T-cell (primary cell): Measurements from ENCODE around the gene LSMEM2. TPM values are rescaled to one million over a fixed set of nuclear protein-coding genes. Genes with fewer than 3 reads are reported as not detected.
A peak's percentile ranks its signal among the peaks of the same experiment; 100 is the strongest.

Source experiments
- ATAC-seq, 4 experiments: fragments of 200-7000 bp in 3 of 4; fragments of 150-1000 bp in 1 of 4; cut with Tn5 transposase; replicated peaks in 1 of 4; 1 replicate in 3 of 4; 2 replicates in 1 of 4; pipeline ENCODE4 v1.10.0; 2021; ENCODE audit warnings: moderate library complexity in 3 of 4, mild to moderate bottlenecking in 2 of 4, moderate number of reproducible peaks in 1 of 4
- CTCF ChIA-PET, 2 donors: fragments of 300-600 bp; sonication (Branson Sonifier 250); formaldehyde crosslinking; loops; one replicate each; lab custom pipeline; 2022; ENCODE audit warnings: antibody characterized with exemption in 2 of 2; lab: Charles Lee
- POLR2A ChIA-PET, 2 donors: fragments of 300-600 bp; sonication (Branson Sonifier 250); formaldehyde crosslinking; loops; one replicate each; lab custom pipeline; 2022; ENCODE audit warnings: antibody characterized with exemption in 2 of 2; lab: Charles Lee
- DNase-seq, 35 experiments: peaks; one replicate each; pipeline versions ENCODE4 v3.0.0 to v3.0.0-alpha.2; 2013 to 2023
- H3K27ac ChIP-seq: one replicate; pipeline ENCODE4 v1.5.1; 2013; ENCODE audit warnings: low read length
- H3K27me3 ChIP-seq, 2 experiments: replicated peaks in 1 of 2; 1 replicate in 1 of 2; 2 replicates in 1 of 2; pipeline versions ENCODE4 v1.6.1 to v1.7.0; 2013; ENCODE audit warnings: low read length in 1 of 2, mixed read lengths in 1 of 2; ENCODE audit not compliant: control insufficient read depth in 2 of 2, insufficient read depth in 2 of 2; ENCODE audit errors: extremely low read depth in 1 of 2
- H3K36me3 ChIP-seq, 2 donors: 1 replicate in 1 of 2; 2 replicates in 1 of 2; pipeline versions ENCODE4 v1.6.1 to v1.7.0; 2013; ENCODE audit warnings: low read length in 1 of 2; ENCODE audit not compliant: control insufficient read depth in 2 of 2, insufficient read depth in 1 of 2; ENCODE audit errors: extremely low read depth in 1 of 2
- H3K4me1 ChIP-seq, 2 experiments: 1 replicate in 1 of 2; 2 replicates in 1 of 2; pipeline versions ENCODE4 v1.6.1 to v1.7.0; 2013; ENCODE audit warnings: low read length in 2 of 2, mixed read lengths in 1 of 2; ENCODE audit not compliant: insufficient read depth in 2 of 2, control insufficient read depth in 1 of 2; ENCODE audit errors: extremely low read depth in 1 of 2
- H3K4me3 ChIP-seq, 2 donors: 1 replicate in 1 of 2; 2 replicates in 1 of 2; pipeline versions ENCODE4 v1.5.1 to v1.7.0; 2013; ENCODE audit warnings: mild to moderate bottlenecking in 2 of 2, low read length in 1 of 2, moderate library complexity in 1 of 2; ENCODE audit not compliant: control insufficient read depth in 1 of 2; ENCODE audit errors: extremely low read depth in 1 of 2
- H3K9me3 ChIP-seq: 2 replicates; pipeline ENCODE4 v1.7.0; 2013
- H3K27ac Mint-ChIP-seq, 2 donors: one replicate each; pipeline ENCODE4 v1.8.0; 2020 to 2021; ENCODE audit warnings: mild to moderate bottlenecking in 2 of 2, mixed read lengths in 2 of 2
- H3K27me3 Mint-ChIP-seq, 2 donors: one replicate each; pipeline ENCODE4 v1.8.0; 2021 to 2022; ENCODE audit warnings: mixed read lengths in 2 of 2
- H3K36me3 Mint-ChIP-seq: one replicate; pipeline ENCODE4 v1.8.0; 2021; ENCODE audit warnings: mixed read lengths
- H3K4me1 Mint-ChIP-seq, 3 donors: one replicate each; pipeline ENCODE4 v1.8.0; 2020 to 2022; ENCODE audit warnings: mixed read lengths in 3 of 3, mild to moderate bottlenecking in 1 of 3
- H3K4me3 Mint-ChIP-seq, 3 donors: one replicate each; pipeline ENCODE4 v1.8.0; 2020 to 2022; ENCODE audit warnings: mild to moderate bottlenecking in 3 of 3, mixed read lengths in 3 of 3, moderate library complexity in 3 of 3
- H3K9me3 Mint-ChIP-seq, 3 donors: one replicate each; pipeline ENCODE4 v1.8.0; 2020 to 2022; ENCODE audit warnings: mixed read lengths in 3 of 3
- WGBS: methylation state at CpG from one replicate; pipeline ENCODE4 v1.1.5; 2013; ENCODE audit warnings: missing lambda C conversion rate; ENCODE audit not compliant: insufficient coverage; 5-methylcytosine and 5-hydroxymethylcytosine counted together
- total RNA-seq, 35 experiments: library from RNA in 6 of 35; stranded (reverse) in 6 of 35; fragments of 120-200 nt in 1 of 35; gene quantifications; one replicate each; pipeline versions ENCODE4 v1.2.1 to v1.2.4 and lab custom pipeline; 2013 to 2026

LSMEM2 gene
- total RNA-seq, 5 donors from 2014 or later (not counting 1 experiment from before 2014, with no cell fraction given) = not detected

GRCh38 chr3:50255251-50255615 lies 23.7 kb upstream of the LSMEM2 start:
- no peak for DNase-seq
- ATAC-seq = no peak
- H3K9me3 Mint-ChIP-seq = no peaks in the 10 kb centered on the region
- 98% methylated on average over 7 of the region's 9 CpGs for WGBS
- no peak overlapping the region for H3K27ac ChIP-seq
- no peaks in the 10 kb centered on the region for H3K9me3 ChIP-seq
- H3K4me3 ChIP-seq = no peak overlapping the region
- no peaks in the 10 kb centered on the region for H3K27me3 ChIP-seq
- CTCF ChIA-PET = no interaction called here
- H3K4me1 ChIP-seq = peaks cover 2 to 45% of the 10 kb centered on the region in 2 experiments
- POLR2A ChIA-PET = interaction anchor here in 1 of 2 donors (0.7 kb wide), 1 partner anchor 26 kb away, joined by 8 read pairs; no protein-coding TSS in a partner anchor
- no peak overlapping the region for H3K27ac Mint-ChIP-seq
- H3K36me3 Mint-ChIP-seq = peaks cover 37% of the 10 kb centered on the region
- peaks cover 23 to 78% of the 10 kb centered on the region in 2 donors for H3K36me3 ChIP-seq
- H3K4me3 Mint-ChIP-seq = no peak overlapping the region
- H3K4me1 Mint-ChIP-seq = peaks cover 22 to 31% (median 30%) of the 10 kb centered on the region in 3 donors
- H3K27me3 Mint-ChIP-seq = no peaks in the 10 kb centered on the region

DNA sequence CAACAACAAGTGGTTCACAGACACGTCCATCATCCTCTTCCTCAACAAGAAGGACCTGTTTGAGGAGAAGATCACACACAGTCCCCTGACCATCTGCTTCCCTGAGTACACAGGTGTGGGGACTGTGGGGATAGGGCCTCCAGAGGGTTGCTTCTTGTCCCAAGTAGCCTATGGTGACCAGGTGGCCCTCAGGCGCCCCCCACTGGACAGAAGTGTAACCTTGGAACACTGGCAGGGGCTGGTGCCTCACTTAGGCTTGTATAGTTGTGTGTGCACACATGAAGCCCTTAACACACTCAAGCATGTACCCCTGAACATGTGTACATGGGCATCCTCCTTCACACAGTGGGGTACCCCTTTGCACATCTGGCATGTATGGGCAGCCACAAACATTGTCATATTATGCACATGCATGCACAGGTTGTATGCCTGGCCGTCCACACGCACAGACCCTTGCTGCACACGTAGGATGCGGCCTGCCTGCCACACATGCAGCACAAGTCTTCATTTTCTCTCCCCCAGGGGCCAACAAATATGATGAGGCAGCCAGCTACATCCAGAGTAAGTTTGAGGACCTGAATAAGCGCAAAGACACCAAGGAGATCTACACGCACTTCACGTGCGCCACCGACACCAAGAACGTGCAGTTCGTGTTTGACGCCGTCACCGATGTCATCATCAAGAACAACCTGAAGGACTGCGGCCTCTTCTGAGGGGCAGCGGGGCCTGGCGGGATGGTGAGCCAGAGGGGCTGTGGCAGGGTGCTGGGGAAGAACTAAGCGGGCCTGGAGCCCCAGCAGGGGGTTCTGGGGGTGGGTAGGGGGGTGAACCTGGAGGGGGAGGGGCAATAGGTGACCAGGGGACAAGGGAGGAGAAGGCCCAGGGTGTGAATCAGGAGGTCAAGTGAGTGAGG lies 21.7 kb upstream of the LSMEM2 start:
- peaks cover 32% of the 10 kb centered on the region for H3K36me3 Mint-ChIP-seq
- H3K4me3 Mint-ChIP-seq = no peak overlapping the region
- no peak overlapping the region for H3K27ac ChIP-seq
- ChIA-PET CTCF (interaction anchor here (0.7 to 2.0 kb wide), 4 partner anchors 10 to 67 kb away, joined by 3 to 6 read pairs (median 4); no protein-coding TSS in a partner anchor), POLR2A (no interaction called here)
- peaks cover 0 to 3% of the 10 kb centered on the region in 2 experiments for H3K27me3 ChIP-seq
- whole genome bisulfite sequencing = 100% methylated on average over 14 of the region's 20 CpGs
- H3K36me3 ChIP-seq = peaks cover 21 to 64% of the 10 kb centered on the region in 2 donors
- H3K4me1 ChIP-seq = peaks cover 2 to 34% of the 10 kb centered on the region in 2 experiments
- H3K27ac Mint-ChIP-seq = peak overlapping the region in 1 of 2 donors; percentile 50
- H3K27me3 Mint-ChIP-seq = no peaks in the 10 kb centered on the region
- H3K9me3 ChIP-seq = no peaks in the 10 kb centered on the region
- no peaks in the 10 kb centered on the region for H3K9me3 Mint-ChIP-seq
- DNase-seq = peak in 6 of 35 experiments; percentile 26 to 50 (median 36)
- no peak overlapping the region for H3K4me3 ChIP-seq
- ATAC-seq = no peak
- peaks cover 12 to 19% (median 18%) of the 10 kb centered on the region in 3 donors for H3K4me1 Mint-ChIP-seq

GRCh38 chr3:50258029-50258680 lies 20.7 kb upstream of the LSMEM2 start:
- Histone ChIP-seq H3K9me3 (no peaks in the 10 kb centered on the region), H3K36me3 (peaks cover 21 to 55% of the 10 kb centered on the region in 2 donors), H3K4me3 (no peak overlapping the region), H3K27me3 (peaks cover 0 to 3% of the 10 kb centered on the region in 2 experiments), H3K4me1 (peaks cover 2 to 27% of the 10 kb centered on the region in 2 experiments), H3K27ac (no peak overlapping the region)
- CTCF ChIA-PET = interaction anchor here (0.5 to 2.5 kb wide), 5 partner anchors 11 to 74 kb away, joined by 3 to 17 read pairs (median 3); no protein-coding TSS in a partner anchor
- WGBS = 100% methylated on average over 5 of the region's 17 CpGs
- no peak for DNase-seq
- no peaks in the 10 kb centered on the region for H3K27me3 Mint-ChIP-seq
- H3K9me3 Mint-ChIP-seq = no peaks in the 10 kb centered on the region
- H3K36me3 Mint-ChIP-seq = peaks cover 32% of the 10 kb centered on the region
- H3K4me3 Mint-ChIP-seq = no peak overlapping the region
- no peak for ATAC-seq
- H3K4me1 Mint-ChIP-seq = peaks cover 11 to 19% (median 18%) of the 10 kb centered on the region in 3 donors
- POLR2A ChIA-PET = interaction anchor here in 1 of 2 donors (0.6 kb wide), 1 partner anchor 17 kb away, joined by 10 read pairs; no protein-coding TSS in a partner anchor
- H3K27ac Mint-ChIP-seq = no peak overlapping the region

DNA sequence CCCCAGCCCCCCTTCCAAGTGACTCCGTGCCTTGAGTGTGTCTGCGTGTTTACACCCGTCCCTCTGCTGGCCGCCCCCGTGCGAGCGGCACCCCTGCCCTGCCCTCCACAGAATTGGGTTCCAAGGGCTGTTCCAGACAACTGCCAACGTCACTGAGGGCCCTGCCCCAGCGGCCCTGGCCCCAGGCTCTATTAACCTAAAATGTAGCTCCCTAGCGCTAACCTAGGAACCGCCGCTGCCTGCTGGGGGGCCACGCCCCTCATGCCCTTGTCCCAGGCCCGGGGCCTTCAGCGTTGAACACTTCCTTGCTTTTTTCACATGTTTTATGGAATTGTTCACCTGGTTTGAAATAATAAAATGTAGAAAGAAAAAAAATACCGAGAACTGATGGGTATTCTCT lies 19.9 kb upstream of the LSMEM2 start:
- Mint-ChIP-seq H3K27ac (no peak overlapping the region), H3K4me3 (peak overlapping the region in 1 of 3 donors; percentile 76)

DNA sequence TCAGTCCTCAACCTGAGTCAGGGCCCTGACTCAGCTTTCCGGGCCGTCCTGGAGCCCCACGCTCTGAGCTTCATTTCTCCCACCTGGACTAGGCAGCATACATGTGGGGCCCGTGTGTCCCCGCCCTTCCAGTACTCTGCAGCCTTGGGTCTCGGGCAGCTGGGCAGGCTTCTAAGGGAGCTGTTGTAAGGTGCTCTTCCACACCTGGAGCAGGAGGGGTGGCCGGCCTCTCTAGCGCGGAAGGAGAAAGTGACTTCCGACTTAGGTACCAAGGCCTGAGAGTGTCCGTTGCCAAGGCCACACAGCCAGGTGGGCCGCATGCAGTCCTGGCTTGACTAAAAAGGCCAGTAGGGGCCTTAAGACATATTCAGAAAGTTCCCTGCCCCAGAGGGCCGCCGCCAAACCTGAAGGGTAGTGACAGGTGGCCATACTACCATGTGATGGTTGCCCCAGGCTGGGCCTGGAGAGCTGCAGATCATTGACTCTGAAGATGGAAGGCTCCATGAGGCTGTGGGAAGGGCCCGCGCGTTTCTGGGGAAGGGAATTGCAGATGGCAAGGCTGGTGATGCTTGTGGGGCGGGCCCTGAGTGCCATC lies 19.4 kb upstream of the LSMEM2 start:
- H3K27ac Mint-ChIP-seq = peak overlapping the region in 1 of 2 donors; percentile 19
- peaks cover 24% of the 10 kb centered on the region for H3K36me3 Mint-ChIP-seq
- 65% methylated on average over 15 of the region's 18 CpGs for WGBS
- Histone ChIP-seq H3K4me1 (peaks cover 2 to 20% of the 10 kb centered on the region in 2 experiments), H3K27ac (peak overlapping the region; percentile 47), H3K9me3 (no peaks in the 10 kb centered on the region), H3K36me3 (peaks cover 16 to 43% of the 10 kb centered on the region in 2 donors), H3K27me3 (peaks cover 0 to 3% of the 10 kb centered on the region in 2 experiments), H3K4me3 (no peak overlapping the region)
- no peaks in the 10 kb centered on the region for H3K27me3 Mint-ChIP-seq
- no peaks in the 10 kb centered on the region for H3K9me3 Mint-ChIP-seq
- no peak for DNase-seq
- peak overlapping the region; percentile 52 to 76 (median 62) for H3K4me3 Mint-ChIP-seq
- ChIA-PET POLR2A (interaction anchor here in 1 of 2 donors (0.6 kb wide), 1 partner anchor 19 kb away, joined by 6 read pairs; no protein-coding TSS in a partner anchor), CTCF (interaction anchor here (0.5 to 2.5 kb wide), 11 partner anchors 8 to 1349 kb away, joined by 3 to 17 read pairs (median 3); partner anchors contain the start of gene GNAI2 (in 1 of the 2))
- ATAC-seq = peak in 2 of 4 experiments; percentile 8
- peaks cover 5 to 10% (median 10%) of the 10 kb centered on the region in 3 donors for H3K4me1 Mint-ChIP-seq

More for the DNA sequence above, 19.9 kb upstream of the LSMEM2 start:
- no peaks in the 10 kb centered on the region for H3K9me3 Mint-ChIP-seq
- Histone ChIP-seq H3K4me1 (peaks cover 2 to 21% of the 10 kb centered on the region in 2 experiments), H3K4me3 (no peak overlapping the region), H3K27me3 (peaks cover 0 to 3% of the 10 kb centered on the region in 2 experiments), H3K27ac (no peak overlapping the region), H3K36me3 (peaks cover 21 to 48% of the 10 kb centered on the region in 2 donors), H3K9me3 (no peaks in the 10 kb centered on the region)
- 94% methylated on average over 16 of the region's 16 CpGs for WGBS
- ChIA-PET POLR2A (interaction anchor here in 1 of 2 donors (0.6 kb wide), 2 partner anchors 18 kb away, joined by 6 to 10 read pairs; no protein-coding TSS in a partner anchor), CTCF (interaction anchor here (0.5 to 2.5 kb wide), 10 partner anchors 9 to 1350 kb away, joined by 3 to 17 read pairs (median 3); no protein-coding TSS in a partner anchor)
- H3K36me3 Mint-ChIP-seq = peaks cover 24% of the 10 kb centered on the region
- H3K27me3 Mint-ChIP-seq = no peaks in the 10 kb centered on the region
- DNase-seq (no peak), ATAC-seq (no peak)
- peaks cover 5 to 11% (median 11%) of the 10 kb centered on the region in 3 donors for H3K4me1 Mint-ChIP-seq
